ENCODE measurements around the gene LY6G5C. TPM values are rescaled to one million over a fixed set of nuclear protein-coding genes. Genes with fewer than 3 reads are reported as not detected.

Gene LY6G5C
- total RNA-seq (1 to 10 TPM in 1 of 2 donors, under 1 TPM in 1; 0.59 to 1.1 TPM), polyA plus RNA-seq (1 to 10 TPM; 1.1 to 2.5 TPM)

- peak; percentile 95 for TF ChIP-seq YY1 (IDR thresholded peaks at IDR 0.05)
- peak in 1 of 2 donors; percentile 54 for TF ChIP-seq HNF4A (conservative IDR thresholded peaks at IDR 0.05)
- peak; percentile 44 for TF ChIP-seq SP1 (IDR thresholded peaks at IDR 0.05)
- no peak for TF ChIP-seq GABPA (IDR thresholded peaks at IDR 0.05 in 1 of 2, conservative IDR thresholded peaks at IDR 0.05 in 1 of 2)
- TF ChIP-seq RAD21 (IDR thresholded peaks at IDR 0.05) = peak; percentile 95 to 96
- no peak for TF ChIP-seq HNF4G (IDR thresholded peaks at IDR 0.05)
- TF ChIP-seq RXRA (IDR thresholded peaks at IDR 0.05) = peak; percentile 69 to 89
- peak; percentile 78 for TF ChIP-seq CTCF (IDR thresholded peaks at IDR 0.05; ENCODE audit: low read depth, low read length, missing input control)
- H3K27ac ChIP-seq (ENCODE audit: low read depth in 1 of 2, low read length in 2 of 2) = peak within 1 kb of the TSS; percentile 16 to 51
- H3K9ac ChIP-seq (ENCODE audit: low read depth in 1 of 2, low read length in 2 of 2) = peak within 1 kb of the TSS; percentile 20 to 49
- peak; percentile 76 for DNase-seq (ENCODE audit: low spot score)
- 15% methylated on average over 17 of the region's 17 CpGs for WGBS
- H3K4me3 ChIP-seq (ENCODE audit: low read depth in 1 of 3, low read length in 3 of 3) = peak within 1 kb of the TSS in 2 of 3 donors; percentile 42 to 59
- peaks cover 1 to 22% (median 14%) of the 10 kb centered on the region in 4 donors for H3K4me1 ChIP-seq (ENCODE audit: control insufficient read depth in 4 of 4, insufficient read depth in 4 of 4, low read length in 3 of 4)
- H3K27me3 ChIP-seq (ENCODE audit: control insufficient read depth in 4 of 4, insufficient read depth in 4 of 4, low read length in 3 of 4) = no peaks in the 10 kb centered on the region
- no peaks in the 10 kb centered on the region for H3K9me3 ChIP-seq (ENCODE audit: control insufficient read depth in 4 of 4, low read length in 3 of 4)
- peaks cover 0 to 2% (median 0%) of the 10 kb centered on the region in 4 donors for H3K36me3 ChIP-seq (ENCODE audit: control insufficient read depth in 4 of 4, insufficient read depth in 3 of 4, low read depth in 1 of 4, low read length in 3 of 4)
These were observed at the start of gene LY6G5C for GRCh38 chr6:31680226-31681134. LY6G5C (minus strand) TSS chr6:31681067; CDS start chr6:31680373, 694 bp downstream.

GRCh38 chr6:31729979-31730630 is 49.2 kb upstream of the LY6G5C start:
- peaks cover 4 to 34% (median 16%) of the 10 kb centered on the region in 4 donors for H3K4me1 ChIP-seq (ENCODE audit: control insufficient read depth in 4 of 4, insufficient read depth in 4 of 4, low read length in 3 of 4)
- peak overlapping the region; percentile 37 to 62 for H3K9ac ChIP-seq (ENCODE audit: low read depth in 1 of 2, low read length in 2 of 2)
- peaks cover 8 to 33% (median 20%) of the 10 kb centered on the region in 4 donors for H3K36me3 ChIP-seq (ENCODE audit: control insufficient read depth in 4 of 4, insufficient read depth in 3 of 4, low read depth in 1 of 4, low read length in 3 of 4)
- 17% methylated on average over 46 of the region's 46 CpGs for WGBS
- no peaks in the 10 kb centered on the region for H3K27me3 ChIP-seq (ENCODE audit: control insufficient read depth in 4 of 4, insufficient read depth in 4 of 4, low read length in 3 of 4)
- H3K27ac ChIP-seq (ENCODE audit: low read depth in 1 of 2, low read length in 2 of 2) = peak overlapping the region; percentile 91 to 92
- peak overlapping the region; percentile 73 to 77 (median 73) for H3K4me3 ChIP-seq (ENCODE audit: low read depth in 1 of 3, low read length in 3 of 3)
- DNase-seq (ENCODE audit: low spot score) = peak; percentile 87
- no peaks in the 10 kb centered on the region for H3K9me3 ChIP-seq (ENCODE audit: control insufficient read depth in 4 of 4, low read length in 3 of 4)
- no peak for TF ChIP-seq SP1 (IDR thresholded peaks at IDR 0.05)
- TF ChIP-seq HNF4A (conservative IDR thresholded peaks at IDR 0.05) = peak in 1 of 2 donors; percentile 16
- no peak for TF ChIP-seq FOXA1 (IDR thresholded peaks at IDR 0.05)
- no peak for TF ChIP-seq RXRA (IDR thresholded peaks at IDR 0.05)
- TF ChIP-seq TAF1 (conservative IDR thresholded peaks at IDR 0.05) = no peak
- no peak for TF ChIP-seq RAD21 (IDR thresholded peaks at IDR 0.05)
- peak; percentile 48 for TF ChIP-seq YY1 (IDR thresholded peaks at IDR 0.05)
- TF ChIP-seq HNF4G (IDR thresholded peaks at IDR 0.05) = no peak
- no peak for TF ChIP-seq MAX (IDR thresholded peaks at IDR 0.05)

- DNase-seq (ENCODE audit: low spot score) = peak; percentile 88
- Histone ChIP-seq H3K9me3 (ENCODE audit: control insufficient read depth in 4 of 4, low read length in 3 of 4) (no peaks in the 10 kb centered on the region), H3K27me3 (ENCODE audit: control insufficient read depth in 4 of 4, insufficient read depth in 4 of 4, low read length in 3 of 4) (no peaks in the 10 kb centered on the region), H3K27ac (ENCODE audit: low read depth in 1 of 2, low read length in 2 of 2) (peak overlapping the region; percentile 91 to 92), H3K4me3 (ENCODE audit: low read depth in 1 of 3, low read length in 3 of 3) (peak overlapping the region; percentile 73 to 77 (median 73)), H3K9ac (ENCODE audit: low read depth in 1 of 2, low read length in 2 of 2) (peak overlapping the region; percentile 37 to 62), H3K4me1 (ENCODE audit: control insufficient read depth in 4 of 4, insufficient read depth in 4 of 4, low read length in 3 of 4) (peaks cover 4 to 29% (median 15%) of the 10 kb centered on the region in 4 donors), H3K36me3 (ENCODE audit: control insufficient read depth in 4 of 4, insufficient read depth in 3 of 4, low read depth in 1 of 4, low read length in 3 of 4) (peaks cover 8 to 33% (median 20%) of the 10 kb centered on the region in 4 donors)
- WGBS = under 1% methylated on average over 29 of the region's 29 CpGs
- TF ChIP-seq HNF4G (IDR thresholded peaks at IDR 0.05) (peak; percentile 59), YY1 (IDR thresholded peaks at IDR 0.05) (peak; percentile 56), RAD21 (IDR thresholded peaks at IDR 0.05) (peak; percentile 81 to 90), GABPA (IDR thresholded peaks at IDR 0.05 in 1 of 2, conservative IDR thresholded peaks at IDR 0.05 in 1 of 2) (no peak), REST (IDR thresholded peaks at IDR 0.05) (peak; percentile 32), RXRA (IDR thresholded peaks at IDR 0.05) (peak; percentile 58 to 67), HNF4A (conservative IDR thresholded peaks at IDR 0.05) (peak; percentile 78 to 81), ATF3 (IDR thresholded peaks at IDR 0.05) (peak; percentile 19), MAX (IDR thresholded peaks at IDR 0.05) (peak; percentile 84), EGR1 (IDR thresholded peaks at IDR 0.05; ENCODE audit: low read depth in 2 of 2) (no peak), JUND (IDR thresholded peaks at IDR 0.05) (peak; percentile 79 to 95), FOXA1 (IDR thresholded peaks at IDR 0.05) (no peak)
These were observed 48.7 kb upstream of the LY6G5C start for GRCh38 chr6:31729515-31729978.

Measured in liver (tissue), 9 donors.